Measurements from ENCODE around the gene IL21. TPM values are rescaled to one million over a fixed set of nuclear protein-coding genes. Genes with fewer than 3 reads are reported as not detected.

Gene IL21
- total RNA-seq, result not detected in 2 replicates
- polyA plus RNA-seq, result not detected in 2 replicates

GRCh38 chr4:122621016-122621507, at the start of gene IL21:
Gene IL21 (minus strand): TSS chr4:122621066. CDS start chr4:122621011, 55 bp downstream.
- H3K79me2 ChIP-seq, result no peaks in the 10 kb centered on the region
- H4K20me1 ChIP-seq (ENCODE audit: insufficient read depth, poor library complexity, severe bottlenecking), result no peaks in the 10 kb centered on the region
- H2AFZ ChIP-seq, result no peak within 1 kb of the TSS
- DNase-seq (ENCODE audit: low spot score), result no peak
- TF ChIP-seq EZH2phosphoT487 (IDR thresholded peaks at IDR 0.05; ENCODE audit: low read depth, severe bottlenecking, unreplicated experiment), result no peak
- no peak for TF ChIP-seq CTCF (IDR thresholded peaks at IDR 0.05; ENCODE audit: poor library complexity)
- TF ChIP-seq EZH2 (IDR thresholded peaks at IDR 0.05; ENCODE audit: borderline replicate concordance), result no peak
- no peak within 1 kb of the TSS for H3K4me2 ChIP-seq
- H3K9me3 ChIP-seq (ENCODE audit: low read depth), result no peaks in the 10 kb centered on the region
- H3K4me3 ChIP-seq, result no peak within 1 kb of the TSS
- H3K27ac ChIP-seq, result no peak within 1 kb of the TSS
- H3K36me3 ChIP-seq (replicated peaks; ENCODE audit: insufficient read depth, low read depth), result no peaks in the 10 kb centered on the region
- no peaks in the 10 kb centered on the region for H3K4me1 ChIP-seq (ENCODE audit: insufficient read depth)
- no peaks in the 10 kb centered on the region for H3K9me2 ChIP-seq (replicated peaks; ENCODE audit: insufficient read depth)
- 87% methylated on average over 4 of the region's 4 CpGs for WGBS (ENCODE audit: low lambda C conversion rate, missing lambda C conversion rate)
- H3K27me3 ChIP-seq, result no peaks in the 10 kb centered on the region

GRCh38 chr4:122669911-122670738, 49.3 kb upstream of the IL21 start:
- H3K9me3 ChIP-seq (ENCODE audit: low read depth), result no peaks in the 10 kb centered on the region
- H3K9me2 ChIP-seq (replicated peaks; ENCODE audit: insufficient read depth), result no peaks in the 10 kb centered on the region
- 96% methylated on average over 24 of the region's 33 CpGs for WGBS (ENCODE audit: low lambda C conversion rate, missing lambda C conversion rate)
- no peaks in the 10 kb centered on the region for H3K79me2 ChIP-seq
- H3K4me3 ChIP-seq, result no peak overlapping the region
- peaks cover 12% of the 10 kb centered on the region for H3K4me1 ChIP-seq (ENCODE audit: insufficient read depth)
- TF ChIP-seq EZH2phosphoT487 (IDR thresholded peaks at IDR 0.05; ENCODE audit: low read depth, severe bottlenecking, unreplicated experiment) (no peak), EZH2 (IDR thresholded peaks at IDR 0.05; ENCODE audit: borderline replicate concordance) (no peak), CTCF (IDR thresholded peaks at IDR 0.05; ENCODE audit: poor library complexity) (no peak)
- H3K36me3 ChIP-seq (replicated peaks; ENCODE audit: insufficient read depth, low read depth), result no peaks in the 10 kb centered on the region
- H2AFZ ChIP-seq, result no peak overlapping the region
- no peaks in the 10 kb centered on the region for H3K27me3 ChIP-seq
- no peaks in the 10 kb centered on the region for H4K20me1 ChIP-seq (ENCODE audit: insufficient read depth, poor library complexity, severe bottlenecking)
- DNase-seq (ENCODE audit: low spot score), result no peak
- H3K27ac ChIP-seq, result no peak overlapping the region
- H3K4me2 ChIP-seq, result no peak overlapping the region

GRCh38 chr4:122668241-122668640, 47.4 kb upstream of the IL21 start:
- Histone ChIP-seq H3K27me3 (no peaks in the 10 kb centered on the region), H3K36me3 (replicated peaks; ENCODE audit: insufficient read depth, low read depth) (no peaks in the 10 kb centered on the region), H3K4me1 (ENCODE audit: insufficient read depth) (peaks cover 12% of the 10 kb centered on the region), H3K4me2 (no peak overlapping the region), H3K4me3 (no peak overlapping the region), H4K20me1 (ENCODE audit: insufficient read depth, poor library complexity, severe bottlenecking) (no peaks in the 10 kb centered on the region), H3K9me2 (replicated peaks; ENCODE audit: insufficient read depth) (no peaks in the 10 kb centered on the region), H3K27ac (no peak overlapping the region), H3K79me2 (no peaks in the 10 kb centered on the region), H3K9me3 (ENCODE audit: low read depth) (no peaks in the 10 kb centered on the region), H2AFZ (no peak overlapping the region)
- DNase-seq (ENCODE audit: low spot score), result no peak
- no peak for TF ChIP-seq EZH2 (IDR thresholded peaks at IDR 0.05; ENCODE audit: borderline replicate concordance)
- no peak for TF ChIP-seq CTCF (IDR thresholded peaks at IDR 0.05; ENCODE audit: poor library complexity)
- TF ChIP-seq EZH2phosphoT487 (IDR thresholded peaks at IDR 0.05; ENCODE audit: low read depth, severe bottlenecking, unreplicated experiment), result no peak
- WGBS (ENCODE audit: low lambda C conversion rate, missing lambda C conversion rate), result 69% methylated on average over 4 of the region's 4 CpGs
